ENCODE measurements around the gene MYL12A.
A peak's percentile ranks its signal among the peaks of the same experiment; 100 is the strongest.

The MYL12A gene

DNA sequence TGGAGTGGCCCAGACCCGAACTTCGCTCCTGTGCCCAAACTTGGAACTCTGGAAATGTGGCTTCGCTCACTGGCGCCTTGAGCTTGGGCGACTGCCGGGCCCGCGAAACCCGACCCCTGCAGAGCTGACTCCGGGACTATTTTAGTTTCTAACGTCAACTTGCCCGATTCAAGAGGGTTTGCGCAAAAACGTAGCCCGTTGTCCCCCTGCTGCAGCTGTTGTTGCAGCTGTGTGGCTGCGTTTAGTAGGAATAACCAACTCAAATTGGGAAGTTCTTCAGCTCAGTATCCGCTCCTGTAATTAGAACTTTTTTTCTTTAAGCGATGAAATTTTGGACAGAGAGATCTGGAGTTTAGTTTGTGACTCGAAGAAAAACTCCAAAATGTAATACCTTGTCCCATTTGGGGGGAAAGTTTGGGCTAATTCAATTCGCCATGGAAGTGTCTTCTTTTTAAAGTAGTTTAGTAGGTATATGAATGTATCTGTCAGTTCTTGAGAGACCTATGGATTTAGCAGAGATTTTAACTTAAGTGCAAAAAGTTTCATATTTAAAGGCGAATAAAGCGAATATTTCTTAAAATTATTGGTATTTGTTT is 559 bp downstream of the MYL12A start:
- intact Hi-C loops (cut with DNase I; ENCODE audit: low total_unique reads): loop anchor here (5.0 to 10.0 kb wide), 4 partner anchors 91 to 251 kb away; partner anchors contain the start of gene LPIN2
- TF ChIP-seq, protein P1, sequence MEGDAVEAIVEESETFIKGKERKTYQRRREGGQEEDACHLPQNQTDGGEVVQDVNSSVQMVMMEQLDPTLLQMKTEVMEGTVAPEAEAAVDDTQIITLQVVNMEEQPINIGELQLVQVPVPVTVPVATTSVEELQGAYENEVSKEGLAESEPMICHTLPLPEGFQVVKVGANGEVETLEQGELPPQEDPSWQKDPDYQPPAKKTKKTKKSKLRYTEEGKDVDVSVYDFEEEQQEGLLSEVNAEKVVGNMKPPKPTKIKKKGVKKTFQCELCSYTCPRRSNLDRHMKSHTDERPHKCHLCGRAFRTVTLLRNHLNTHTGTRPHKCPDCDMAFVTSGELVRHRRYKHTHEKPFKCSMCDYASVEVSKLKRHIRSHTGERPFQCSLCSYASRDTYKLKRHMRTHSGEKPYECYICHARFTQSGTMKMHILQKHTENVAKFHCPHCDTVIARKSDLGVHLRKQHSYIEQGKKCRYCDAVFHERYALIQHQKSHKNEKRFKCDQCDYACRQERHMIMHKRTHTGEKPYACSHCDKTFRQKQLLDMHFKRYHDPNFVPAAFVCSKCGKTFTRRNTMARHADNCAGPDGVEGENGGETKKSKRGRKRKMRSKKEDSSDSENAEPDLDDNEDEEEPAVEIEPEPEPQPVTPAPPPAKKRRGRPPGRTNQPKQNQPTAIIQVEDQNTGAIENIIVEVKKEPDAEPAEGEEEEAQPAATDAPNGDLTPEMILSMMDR (IDR thresholded peaks at IDR 0.05): no peak
- Histone ChIP-seq H3K27me3 (no peaks in the 10 kb centered on the region), H3K4me1 (peaks cover 0 to 67% (median 18%) of the 10 kb centered on the region in 4 donors), H3K4me3 (peak overlapping the region; percentile 75 to 98), H3K9me3 (no peaks in the 10 kb centered on the region), H3K27ac (peak overlapping the region; percentile 93 to 98), H3K36me3 (peaks cover 2 to 7% (median 2%) of the 10 kb centered on the region in 3 donors)
- no peak for DNase-seq

DNA sequence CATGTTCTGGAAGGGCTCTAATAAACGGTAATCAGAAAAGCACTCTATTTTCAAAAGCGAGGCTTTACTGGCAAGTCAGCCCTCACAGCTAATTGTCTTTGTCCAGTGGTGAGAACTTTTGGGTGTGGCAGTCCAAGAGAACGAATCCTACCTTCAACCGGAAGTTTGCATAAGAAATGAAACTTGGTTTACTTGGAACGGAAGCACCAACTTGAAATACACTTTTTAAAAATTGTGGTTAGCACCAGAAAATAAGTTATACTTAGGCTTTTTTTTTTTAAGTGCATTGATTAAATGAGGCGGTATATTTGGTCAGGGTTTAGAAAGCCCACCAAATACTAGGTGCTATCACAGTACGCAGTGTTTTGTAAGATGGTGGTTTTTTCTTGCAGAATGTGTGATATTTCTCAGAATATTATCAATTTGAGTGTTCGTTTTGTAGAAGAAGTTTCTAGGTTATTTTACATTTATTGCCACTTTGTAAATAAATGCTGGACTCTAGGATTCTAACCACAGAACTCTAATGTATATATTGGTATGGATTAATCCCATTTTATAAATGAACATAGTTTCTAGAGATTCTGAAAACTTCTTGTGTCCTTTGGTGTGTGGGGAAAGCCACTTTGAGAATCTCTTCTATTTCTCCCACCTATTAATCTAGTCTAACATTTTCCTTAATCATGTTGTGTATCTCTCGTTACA is 1.2 kb downstream of the MYL12A start:
- Histone ChIP-seq H3K27ac (peak overlapping the region; percentile 93 to 98), H3K27me3 (no peaks in the 10 kb centered on the region), H3K4me3 (peak overlapping the region; percentile 75 to 98), H3K9me3 (no peaks in the 10 kb centered on the region), H3K36me3 (peaks cover 8 to 13% (median 9%) of the 10 kb centered on the region in 3 donors), H3K4me1 (peaks cover 0 to 67% (median 25%) of the 10 kb centered on the region in 4 donors)
- no peak for DNase-seq
- intact Hi-C loops (cut with DNase I; ENCODE audit: low total_unique reads): loop anchor here (5.0 to 10.0 kb wide), 4 partner anchors 92 to 252 kb away; partner anchors contain the start of gene LPIN2
- TF ChIP-seq, protein P1 (IDR thresholded peaks at IDR 0.05): no peak

DNA sequence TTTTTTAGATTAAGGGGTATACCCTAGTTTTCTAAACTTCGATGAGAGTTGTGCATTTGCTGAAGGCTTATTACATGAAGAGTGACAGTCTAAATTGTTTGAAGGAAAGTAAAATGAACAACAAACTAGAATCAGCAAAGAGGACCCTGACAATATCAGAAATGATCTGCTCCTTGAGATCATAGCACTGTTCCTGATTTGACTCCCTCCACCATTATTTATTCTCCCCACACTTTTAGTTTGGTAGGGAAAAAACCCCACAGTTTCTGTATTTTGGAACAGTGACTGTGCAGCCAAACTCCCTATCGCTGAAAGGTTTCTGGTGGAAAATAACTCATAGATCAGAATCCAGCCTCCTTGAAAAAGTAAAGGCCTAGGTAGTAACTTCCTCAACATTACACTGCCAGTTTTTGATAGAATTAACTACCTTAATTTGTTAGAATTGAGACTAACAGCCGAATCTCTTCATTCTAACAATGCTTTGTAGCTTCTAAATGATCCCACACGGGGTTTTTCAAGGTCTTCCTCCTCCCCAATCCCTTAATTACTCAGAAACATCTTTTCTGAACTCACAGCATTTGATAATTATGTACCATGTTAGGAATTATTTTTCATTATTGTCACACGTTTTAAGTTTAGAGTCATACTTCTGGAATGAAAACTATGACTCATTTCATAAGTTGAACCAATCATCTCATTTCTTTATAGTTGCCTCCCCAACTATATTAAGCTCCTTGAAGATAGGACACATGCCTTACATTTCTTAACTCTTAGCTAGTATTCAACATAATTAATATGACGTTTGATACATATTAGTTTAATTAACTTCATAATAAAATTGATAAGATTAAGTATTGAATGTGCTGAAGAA is 2.9 kb downstream of the MYL12A start:
- H3K4me3 ChIP-seq: peak overlapping the region; percentile 75 to 98
- no peaks in the 10 kb centered on the region for H3K27me3 ChIP-seq
- peaks cover 0 to 67% (median 34%) of the 10 kb centered on the region in 4 donors for H3K4me1 ChIP-seq
- TF ChIP-seq, protein P1 (IDR thresholded peaks at IDR 0.05): no peak
- peak overlapping the region; percentile 93 to 98 for H3K27ac ChIP-seq
- H3K9me3 ChIP-seq: no peaks in the 10 kb centered on the region
- intact Hi-C loops (cut with DNase I; ENCODE audit: low total_unique reads): no loop called here
- peaks cover 25 to 30% (median 25%) of the 10 kb centered on the region in 3 donors for H3K36me3 ChIP-seq
- no peak for DNase-seq

DNA sequence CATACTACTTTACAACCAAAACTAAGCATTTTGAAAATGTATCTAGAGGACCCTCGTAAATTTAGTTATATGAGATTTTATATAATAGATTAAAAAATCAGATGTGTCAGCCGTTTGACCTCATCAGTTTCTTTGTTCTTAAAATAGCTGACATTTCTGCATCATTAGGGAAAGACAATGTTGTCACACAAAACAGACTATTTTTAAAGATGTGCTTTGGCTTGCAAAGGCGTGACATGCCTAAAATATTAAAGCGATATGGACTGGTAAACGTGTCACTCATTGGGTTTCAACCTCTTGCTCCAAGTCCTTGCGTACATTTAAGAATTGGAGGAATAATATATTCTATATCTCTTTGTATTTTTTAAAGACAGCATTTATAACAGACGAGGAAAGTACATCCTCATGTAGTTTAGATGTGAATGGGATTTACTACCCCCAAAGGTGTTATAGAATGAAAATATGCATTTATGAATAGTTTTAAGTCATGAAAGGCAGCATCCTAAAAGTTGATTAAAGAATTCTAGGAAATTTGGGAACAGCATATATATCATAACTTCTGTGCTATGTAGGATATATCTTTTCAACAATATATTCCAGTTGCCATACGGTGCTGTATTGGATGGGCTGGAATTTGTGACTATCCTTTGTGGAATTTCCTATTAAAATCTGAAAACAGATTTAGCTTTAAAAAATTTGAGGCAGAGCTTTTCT is 3.8 kb downstream of the MYL12A start:
- intact Hi-C loops (cut with DNase I; ENCODE audit: low total_unique reads): no loop called here

More for the DNA sequence above, 3.8 kb downstream of the MYL12A start:
- TF ChIP-seq, protein P1 (IDR thresholded peaks at IDR 0.05): no peak
- Histone ChIP-seq H3K36me3 (peaks cover 34 to 39% (median 35%) of the 10 kb centered on the region in 3 donors), H3K4me3 (peak overlapping the region; percentile 75 to 98), H3K27me3 (no peaks in the 10 kb centered on the region), H3K9me3 (no peaks in the 10 kb centered on the region), H3K4me1 (peaks cover 0 to 73% (median 37%) of the 10 kb centered on the region in 4 donors), H3K27ac (peak overlapping the region; percentile 93 to 98)
- DNase-seq: no peak

All from tibial artery (tissue), 4 donors.